ENCODE results near the gene ITGB6. TPM values are rescaled to one million over a fixed set of nuclear protein-coding genes. Genes with fewer than 3 reads are reported as not detected.

Gene ITGB6
- total RNA-seq, 4 donors from 2014 or later = 11.1 to 17.2 (median 13.4) TPM

Other genes starting within 250 kb of the ITGB6 start
- gene PLA2R1, start 137.7 kb downstream of the ITGB6 start, total RNA-seq = 100 to 1,000 TPM in 3 of 4 donors, 10 to 100 TPM in 1; 86.0 to 246 (median 152) TPM

All from thyroid gland (tissue), 4 donors.